Stimulated activated memory B cell treated with anti-CD40 and anti-IgM and Interleukin-4, amounts not matched to agents 10 μg/mL and 1 μg/mL and 100 μg/mL, for 72 hours (primary cell): ENCODE data around the gene KIFAP3.
A peak's percentile ranks its signal among the peaks of the same experiment; 100 is the strongest.
"Not testable (repeated sequence)": the region's sequence is repeated elsewhere in the genome, so short reads cannot be mapped to it uniquely, and the experiment has no call there.

ENCODE experiments used
- ATAC-seq: fragments of 150-1000 bp; cut with Tn5 transposase; 2 replicates; pipeline ENCODE4 v1.10.0; 2021
- H3K27ac Mint-ChIP-seq: one replicate; pipeline ENCODE4 v1.8.0; 2022; ENCODE audit warnings: mild to moderate bottlenecking, mixed read lengths
- H3K27me3 Mint-ChIP-seq: one replicate; pipeline ENCODE4 v1.8.0; 2022; ENCODE audit warnings: mixed read lengths
- H3K36me3 Mint-ChIP-seq: one replicate; pipeline ENCODE4 v1.8.0; 2022; ENCODE audit warnings: mixed read lengths
- H3K4me1 Mint-ChIP-seq: one replicate; pipeline ENCODE4 v1.8.0; 2022; ENCODE audit warnings: mixed read lengths
- H3K4me3 Mint-ChIP-seq: one replicate; pipeline ENCODE4 v1.8.0; 2022; ENCODE audit warnings: mild to moderate bottlenecking, moderate library complexity, mixed read lengths
- H3K9me3 Mint-ChIP-seq: one replicate; pipeline ENCODE4 v1.8.0; 2022; ENCODE audit warnings: mixed read lengths

The KIFAP3 gene

DNA sequence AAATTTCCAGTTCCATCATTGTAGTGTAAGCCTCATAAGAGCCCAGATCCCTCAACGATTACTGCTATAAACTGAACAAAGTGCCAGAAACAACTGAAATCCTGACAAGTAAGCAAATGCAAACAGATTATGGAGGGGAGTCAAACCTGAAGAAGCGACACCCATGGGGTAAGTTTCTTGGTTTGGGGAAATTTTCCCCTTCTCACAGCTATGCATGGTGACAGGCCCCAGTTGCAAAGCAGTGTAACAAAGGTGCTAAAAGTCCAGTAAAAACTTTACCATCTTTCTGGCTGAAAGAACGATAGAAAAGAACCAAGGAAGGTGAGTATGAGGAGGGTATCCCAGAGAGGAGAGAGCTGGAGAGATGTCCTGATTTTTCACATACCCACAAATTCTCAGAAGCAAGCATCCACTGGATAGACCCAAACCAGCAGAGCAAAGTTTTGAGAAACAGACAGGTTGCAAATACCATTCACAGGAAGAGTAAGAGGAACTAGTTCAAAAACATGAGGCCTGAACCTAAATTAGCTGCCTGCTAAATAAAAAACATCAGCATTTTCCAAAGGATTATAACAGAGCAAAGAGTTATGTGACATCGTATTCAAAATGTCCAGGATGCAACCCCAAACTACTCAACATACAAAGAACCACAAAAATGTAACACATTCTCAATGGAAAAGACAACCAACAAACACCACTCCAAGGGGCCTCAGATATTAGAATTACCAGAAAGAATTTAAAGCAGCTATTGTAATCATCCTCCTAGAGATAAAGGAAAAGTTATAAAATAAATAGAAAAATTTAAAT is 195.3 kb downstream of the KIFAP3 start:
- peak overlapping the region; percentile 83 for H3K27ac Mint-ChIP-seq

DNA sequence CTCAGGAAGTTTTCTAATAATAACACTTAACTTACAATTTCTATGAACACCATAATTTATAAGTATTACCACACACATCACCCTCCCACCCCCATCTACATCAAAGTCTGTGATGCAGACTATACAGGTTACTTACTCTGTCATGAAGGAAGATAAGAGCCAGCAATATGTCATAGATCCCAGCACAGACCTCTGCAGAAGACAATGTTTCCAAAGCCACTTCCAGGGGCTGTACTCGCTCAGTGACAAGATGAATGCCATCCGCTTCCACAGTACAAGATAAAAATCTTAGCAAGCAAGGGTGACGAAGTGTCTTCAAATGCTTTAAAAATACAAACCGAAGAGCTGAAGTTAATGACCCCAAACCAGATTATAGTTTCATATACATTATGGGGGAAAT is 196.0 kb downstream of the KIFAP3 start:
- ATAC-seq, result no peak
- Mint-ChIP-seq H3K9me3 (no peaks in the 10 kb centered on the region), H3K36me3 (peaks cover 55% of the 10 kb centered on the region), H3K4me1 (peaks cover 36% of the 10 kb centered on the region), H3K27me3 (no peaks in the 10 kb centered on the region), H3K27ac (peak overlapping the region; percentile 83), H3K4me3 (no peak overlapping the region)

More for the DNA sequence above, 195.3 kb downstream of the KIFAP3 start:
- no peak for ATAC-seq
- Mint-ChIP-seq H3K4me1 (peaks cover 29% of the 10 kb centered on the region), H3K4me3 (no peak overlapping the region), H3K9me3 (no peaks in the 10 kb centered on the region), H3K36me3 (peaks cover 47% of the 10 kb centered on the region), H3K27me3 (no peaks in the 10 kb centered on the region)

DNA sequence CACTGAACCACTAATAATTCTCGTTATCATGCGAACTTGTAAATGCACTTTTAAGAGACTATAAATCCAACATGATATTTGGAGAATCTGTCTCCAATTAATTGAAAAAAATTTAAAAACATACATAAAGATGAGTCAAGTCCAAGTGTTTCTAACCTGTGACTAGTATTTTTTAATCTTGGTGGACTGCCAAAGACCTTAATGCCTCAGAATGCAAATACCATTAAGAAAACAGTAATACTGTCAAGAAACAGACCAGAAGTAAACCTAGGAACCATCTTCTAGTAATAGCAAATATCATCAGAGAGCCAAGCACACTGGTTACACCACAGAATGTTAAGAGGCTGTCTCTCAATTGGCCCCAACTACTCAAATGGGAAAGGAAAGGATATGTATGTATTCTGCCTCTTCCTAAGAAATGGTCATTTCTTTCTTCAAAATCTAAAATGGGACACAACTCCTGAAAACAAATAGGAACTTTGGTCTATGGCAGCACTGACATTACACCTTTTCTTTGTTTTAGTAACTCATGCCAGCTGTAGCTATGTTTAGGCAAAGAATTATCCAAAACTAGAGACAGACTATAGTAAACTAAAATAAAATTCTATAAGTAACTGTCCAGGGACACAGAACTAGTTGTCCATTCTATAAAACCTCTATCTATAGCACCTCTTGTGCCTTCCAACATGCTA is 196.5 kb downstream of the KIFAP3 start:
- H3K4me3 Mint-ChIP-seq, result no peak overlapping the region
- H3K27me3 Mint-ChIP-seq, result no peaks in the 10 kb centered on the region
- no peak for ATAC-seq
- H3K36me3 Mint-ChIP-seq, result peaks cover 57% of the 10 kb centered on the region
- H3K27ac Mint-ChIP-seq, result no peak overlapping the region
- H3K9me3 Mint-ChIP-seq, result no peaks in the 10 kb centered on the region
- H3K4me1 Mint-ChIP-seq, result peaks cover 42% of the 10 kb centered on the region

DNA sequence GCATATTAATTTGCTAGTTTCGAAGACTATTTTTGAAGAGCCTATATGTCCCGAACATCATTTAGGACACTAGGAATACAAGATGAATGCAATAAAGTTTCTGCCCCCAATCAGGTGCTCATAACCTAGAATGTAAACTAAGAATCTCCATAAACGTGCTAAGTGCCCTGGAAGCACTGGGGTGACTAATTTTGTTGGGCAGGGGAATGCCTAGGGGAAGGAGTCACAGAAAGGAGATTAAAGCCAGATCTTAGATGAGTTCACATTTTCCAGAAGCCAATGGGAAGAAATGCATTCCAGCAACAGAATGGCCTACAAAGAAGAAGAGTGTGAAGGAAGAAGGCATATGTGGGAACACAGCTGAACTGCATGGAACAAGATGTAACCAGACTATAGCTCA is 200.3 kb downstream of the KIFAP3 start:
- peak overlapping the region; percentile 19 for H3K27ac Mint-ChIP-seq
- H3K4me1 Mint-ChIP-seq, result peaks cover 34% of the 10 kb centered on the region
- no peaks in the 10 kb centered on the region for H3K9me3 Mint-ChIP-seq
- ATAC-seq, result no peak
- no peak overlapping the region for H3K4me3 Mint-ChIP-seq
- H3K36me3 Mint-ChIP-seq, result peaks cover 73% of the 10 kb centered on the region
- no peaks in the 10 kb centered on the region for H3K27me3 Mint-ChIP-seq

DNA sequence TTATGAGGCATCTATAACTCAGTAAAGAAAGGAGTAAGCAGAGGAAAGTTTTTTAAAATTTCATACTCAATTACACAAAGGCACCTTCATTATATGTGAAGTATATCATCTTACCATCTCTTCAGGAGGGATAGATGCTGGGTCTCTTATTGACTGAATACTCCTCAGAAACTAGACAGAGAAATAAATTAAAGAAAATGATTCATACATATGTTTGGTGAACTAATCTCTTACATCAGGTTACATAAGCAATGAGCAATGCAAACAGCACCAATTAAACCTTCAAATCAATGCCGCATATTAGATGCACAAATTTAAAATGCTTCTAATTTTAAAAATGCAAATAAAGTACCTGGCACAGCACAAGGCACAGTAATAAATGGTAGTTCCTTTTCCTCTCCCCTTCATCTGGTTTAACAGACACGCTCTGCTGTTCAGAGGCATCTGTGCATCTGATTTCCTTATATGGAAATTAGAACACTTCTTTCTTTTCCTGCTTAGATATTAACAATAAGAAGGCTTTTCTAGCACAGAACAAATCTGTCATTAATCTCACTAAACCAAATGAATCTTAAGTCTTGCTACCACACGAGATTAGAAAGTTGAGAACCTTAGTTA is 200.8 kb downstream of the KIFAP3 start:
- Mint-ChIP-seq H3K4me1 (peaks cover 28% of the 10 kb centered on the region), H3K27ac (peak overlapping the region; percentile 19), H3K36me3 (peaks cover 78% of the 10 kb centered on the region), H3K4me3 (no peak overlapping the region), H3K27me3 (no peaks in the 10 kb centered on the region), H3K9me3 (no peaks in the 10 kb centered on the region)
- no peak for ATAC-seq

DNA sequence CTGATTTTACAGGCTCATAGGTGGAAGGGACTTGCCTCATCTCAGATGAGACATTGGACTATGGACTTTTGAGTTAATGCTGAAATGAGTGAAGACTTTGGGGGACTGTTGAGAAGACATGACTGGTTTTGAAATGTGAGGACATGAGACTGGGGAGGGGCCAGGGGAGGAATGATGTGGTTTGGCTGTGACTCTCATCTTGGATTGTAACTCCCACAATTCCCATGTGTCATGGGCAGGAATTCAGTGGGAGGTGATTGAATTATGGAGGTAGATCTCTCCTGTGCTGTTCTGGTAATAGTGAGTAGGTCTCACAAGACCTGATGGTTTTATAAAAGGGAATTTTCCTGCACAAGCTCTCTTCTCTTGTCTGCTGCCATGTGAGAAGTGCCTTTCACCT is 201.6 kb downstream of the KIFAP3 start:
- Mint-ChIP-seq H3K36me3 (peaks cover 82% of the 10 kb centered on the region), H3K27ac (no peak overlapping the region)

DNA sequence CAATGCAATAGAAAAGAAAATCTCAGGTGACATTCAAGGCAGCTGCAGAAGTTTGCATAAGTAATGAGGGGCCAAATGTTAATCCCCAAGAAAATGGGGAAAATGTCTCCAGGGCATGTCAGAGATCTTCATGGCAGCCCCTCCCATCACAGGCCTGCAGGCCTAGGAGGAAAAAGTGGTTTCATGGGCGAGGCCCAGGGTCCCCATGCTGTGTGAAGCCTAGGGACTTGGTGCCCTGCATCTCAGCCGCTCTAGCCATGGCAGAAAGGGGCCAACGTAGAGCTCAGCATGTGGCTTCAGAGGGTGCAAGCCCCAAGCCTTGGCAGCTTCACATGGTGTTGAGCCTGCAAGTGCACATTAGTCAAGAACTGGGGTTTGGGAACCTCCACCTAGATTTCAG is 202.5 kb downstream of the KIFAP3 start:
- Mint-ChIP-seq H3K4me1 (peaks cover 23% of the 10 kb centered on the region), H3K36me3 (peaks cover 80% of the 10 kb centered on the region)
- H3K27ac Mint-ChIP-seq, H3K9me3 Mint-ChIP-seq, ATAC-seq, H3K4me3 Mint-ChIP-seq, H3K27me3 Mint-ChIP-seq: not testable (repeated sequence)

More for the DNA sequence above, 201.6 kb downstream of the KIFAP3 start:
- ATAC-seq, result no peak
- Mint-ChIP-seq H3K4me1 (peaks cover 23% of the 10 kb centered on the region), H3K9me3 (no peaks in the 10 kb centered on the region), H3K4me3 (no peak overlapping the region), H3K27me3 (no peaks in the 10 kb centered on the region)
